SU-DHL-6 (cell line): ENCODE results near the gene PTBP3.

Experiments
- H2AFZ ChIP-seq: fragments of 200-600 bp; sonication (generic); 2 replicates; pipeline ENCODE4 v1.6.1; 2014; ENCODE audit warnings: low read depth, mild to moderate bottlenecking, moderate library complexity, mixed read lengths, antibody characterized with exemption, low read length; ENCODE audit not compliant: severe bottlenecking
- H3F3A ChIP-seq: fragments of 200-600 bp; shearing (Covaris generic); 2 replicates; pipeline ENCODE4 v1.6.0; 2016; ENCODE audit warnings: antibody characterized with exemption, mild to moderate bottlenecking; ENCODE audit not compliant: insufficient read depth
- H3K27ac ChIP-seq: fragments of 200-600 bp; sonication (generic); 2 replicates; pipeline ENCODE4 v1.5.1; 2016; ENCODE audit warnings: low read depth, mild to moderate bottlenecking, low read length, moderate library complexity, mixed read lengths
- H3K27me3 ChIP-seq: fragments of 200-600 bp; sonication (generic), shearing (Covaris generic); 2 replicates; pipeline ENCODE4 v1.6.0; 2014; ENCODE audit warnings: mild to moderate bottlenecking, low read length
- H3K36me3 ChIP-seq: fragments of 200-600 bp; sonication (generic); 2 replicates; pipeline ENCODE4 v1.6.1; 2014; ENCODE audit warnings: mild to moderate bottlenecking, low read length, mixed read lengths
- H3K4me2 ChIP-seq: fragments of 300-600, 200-600 bp; shearing (Covaris generic), sonication (generic); 2 replicates; pipeline ENCODE4 v1.6.0; 2014; ENCODE audit warnings: low read length, low read depth, mild to moderate bottlenecking; ENCODE audit not compliant: poor library complexity, severe bottlenecking
- H3K4me3 ChIP-seq: fragments of 200-600 bp; sonication (generic); 2 replicates; pipeline ENCODE4 v1.5.1; 2014; ENCODE audit warnings: antibody characterized with exemption, low read length, mild to moderate bottlenecking, mixed read lengths; ENCODE audit not compliant: insufficient read depth, poor library complexity, severe bottlenecking
- H3K79me2 ChIP-seq: fragments of 200-600 bp; sonication (generic); 2 replicates; pipeline ENCODE4 v1.6.1; 2014; ENCODE audit warnings: mild to moderate bottlenecking, low read length, moderate library complexity; ENCODE audit not compliant: insufficient read depth
- H3K9ac ChIP-seq: fragments of 200-600 bp; sonication (generic); 2 replicates; pipeline ENCODE4 v1.7.0; 2014; ENCODE audit warnings: mild to moderate bottlenecking, low read length
- H3K9me2 ChIP-seq: fragments of 200-600 bp; sonication (generic); replicated peaks from 2 replicates; pipeline ENCODE4 v1.6.1; 2014; ENCODE audit warnings: low read length; ENCODE audit not compliant: insufficient read depth
- H3K9me3 ChIP-seq: fragments of 200-600 bp; sonication (generic); 2 replicates; pipeline ENCODE4 v1.6.1; 2014; ENCODE audit warnings: low read length, mixed read lengths; ENCODE audit not compliant: insufficient read depth
- H4K20me1 ChIP-seq: fragments of 200-600 bp; sonication (generic); 2 replicates; pipeline ENCODE4 v1.6.1; 2014; ENCODE audit warnings: low read depth, mild to moderate bottlenecking, antibody characterized with exemption, low read length, moderate library complexity, mixed read lengths
- CTCF ChIP-seq: fragments of 200-600 bp; sonication (generic); IDR thresholded peaks from one replicate; pipeline ENCODE4 v1.5.1; 2017; ENCODE audit warnings: antibody characterized with exemption, mild to moderate bottlenecking, low read length, moderate library complexity; ENCODE audit not compliant: insufficient read depth, poor library complexity, severe bottlenecking
- EZH2phosphoT487 ChIP-seq: fragments of 200-600 bp; sonication (generic), shearing (Covaris generic); conservative IDR thresholded peaks from 2 replicates; pipeline ENCODE4 v1.6.1; 2018; ENCODE audit warnings: mild to moderate bottlenecking, antibody characterized with exemption, low read length, moderate library complexity, mixed read lengths

PTBP3 gene

GRCh38 chr9:112186695-112187094, 146.7 kb downstream of the PTBP3 start:
- Histone ChIP-seq H3K9ac (no peak overlapping the region), H2AFZ (no peak overlapping the region), H3K4me3 (no peak overlapping the region), H3K27ac (no peak overlapping the region), H3K36me3 (no peaks in the 10 kb centered on the region), H3F3A (no peaks in the 10 kb centered on the region), H3K79me2 (no peaks in the 10 kb centered on the region), H3K9me2 (no peaks in the 10 kb centered on the region), H3K4me2 (no peak overlapping the region), H4K20me1 (no peaks in the 10 kb centered on the region), H3K9me3 (no peaks in the 10 kb centered on the region), H3K27me3 (no peaks in the 10 kb centered on the region)
- TF ChIP-seq EZH2phosphoT487 = no peak
- no peak for TF ChIP-seq CTCF

GRCh38 chr9:112184946-112185345, 148.5 kb downstream of the PTBP3 start:
- no peak overlapping the region for H3K4me3 ChIP-seq
- no peaks in the 10 kb centered on the region for H3F3A ChIP-seq
- no peaks in the 10 kb centered on the region for H3K27me3 ChIP-seq
- no peak overlapping the region for H2AFZ ChIP-seq
- H3K9me2 ChIP-seq = no peaks in the 10 kb centered on the region
- H3K4me2 ChIP-seq = no peak overlapping the region
- H3K27ac ChIP-seq = no peak overlapping the region
- no peaks in the 10 kb centered on the region for H3K9me3 ChIP-seq
- H4K20me1 ChIP-seq = no peaks in the 10 kb centered on the region
- no peak overlapping the region for H3K9ac ChIP-seq
- H3K79me2 ChIP-seq = no peaks in the 10 kb centered on the region
- TF ChIP-seq CTCF (no peak), EZH2phosphoT487 (no peak)
- H3K36me3 ChIP-seq = no peaks in the 10 kb centered on the region

- H3K27ac ChIP-seq = no peak overlapping the region
- no peaks in the 10 kb centered on the region for H4K20me1 ChIP-seq
- no peaks in the 10 kb centered on the region for H3K9me3 ChIP-seq
- no peaks in the 10 kb centered on the region for H3K36me3 ChIP-seq
- H3K79me2 ChIP-seq = no peaks in the 10 kb centered on the region
- no peak overlapping the region for H3K9ac ChIP-seq
- TF ChIP-seq CTCF (no peak), EZH2phosphoT487 (no peak)
- no peak overlapping the region for H3K4me3 ChIP-seq
- H2AFZ ChIP-seq = no peak overlapping the region
- no peaks in the 10 kb centered on the region for H3F3A ChIP-seq
- H3K27me3 ChIP-seq = no peaks in the 10 kb centered on the region
- H3K9me2 ChIP-seq = no peaks in the 10 kb centered on the region
- H3K4me2 ChIP-seq = no peak overlapping the region
Observed at GRCh38 chr9:112184221-112184620, 149.2 kb downstream of the PTBP3 start.
